ENCODE results near the gene EVC.

The EVC gene

GRCh38 chr4:5691491-5692132, 19.4 kb upstream of the EVC start:
- no peaks in the 10 kb centered on the region for H3K9me3 ChIP-seq (ENCODE audit: control insufficient read depth, low read length)
- H3K27ac ChIP-seq (ENCODE audit: insufficient read depth, low read length, poor library complexity, severe bottlenecking) = no peak overlapping the region
- no peak overlapping the region for H3K4me3 ChIP-seq (ENCODE audit: insufficient read depth, low read depth, low read length, poor library complexity, severe bottlenecking)
- H3K4me1 ChIP-seq (ENCODE audit: control insufficient read depth, insufficient read depth, low read length, poor library complexity, severe bottlenecking) = no peaks in the 10 kb centered on the region
- no peaks in the 10 kb centered on the region for H3K27me3 ChIP-seq (replicated peaks; ENCODE audit: control insufficient read depth, insufficient read depth, low read length, poor library complexity, severe bottlenecking)
- H3K36me3 ChIP-seq (ENCODE audit: control insufficient read depth, insufficient read depth, low read length) = no peaks in the 10 kb centered on the region
- no peak for DNase-seq

- H3K36me3 ChIP-seq (ENCODE audit: control insufficient read depth, insufficient read depth, low read length) = no peaks in the 10 kb centered on the region
- no peak overlapping the region for H3K27ac ChIP-seq (ENCODE audit: insufficient read depth, low read length, poor library complexity, severe bottlenecking)
- DNase-seq = no peak
- H3K27me3 ChIP-seq (replicated peaks; ENCODE audit: control insufficient read depth, insufficient read depth, low read length, poor library complexity, severe bottlenecking) = no peaks in the 10 kb centered on the region
- no peaks in the 10 kb centered on the region for H3K9me3 ChIP-seq (ENCODE audit: control insufficient read depth, low read length)
- no peaks in the 10 kb centered on the region for H3K4me1 ChIP-seq (ENCODE audit: control insufficient read depth, insufficient read depth, low read length, poor library complexity, severe bottlenecking)
- no peak overlapping the region for H3K4me3 ChIP-seq (ENCODE audit: insufficient read depth, low read depth, low read length, poor library complexity, severe bottlenecking)
These were observed 17.1 kb upstream of the EVC start for GRCh38 chr4:5693871-5694270.

GRCh38 chr4:5696341-5696740, 14.7 kb upstream of the EVC start:
- no peaks in the 10 kb centered on the region for H3K4me1 ChIP-seq (ENCODE audit: control insufficient read depth, insufficient read depth, low read length, poor library complexity, severe bottlenecking)

GRCh38 chr4:5700459-5700858, 10.5 kb upstream of the EVC start:
- no peaks in the 10 kb centered on the region for H3K4me1 ChIP-seq (ENCODE audit: control insufficient read depth, insufficient read depth, low read length, poor library complexity, severe bottlenecking)
- no peak for DNase-seq
- H3K36me3 ChIP-seq (ENCODE audit: control insufficient read depth, insufficient read depth, low read length) = no peaks in the 10 kb centered on the region
- no peaks in the 10 kb centered on the region for H3K27me3 ChIP-seq (replicated peaks; ENCODE audit: control insufficient read depth, insufficient read depth, low read length, poor library complexity, severe bottlenecking)
- no peak overlapping the region for H3K4me3 ChIP-seq (ENCODE audit: insufficient read depth, low read depth, low read length, poor library complexity, severe bottlenecking)
- H3K9me3 ChIP-seq (ENCODE audit: control insufficient read depth, low read length) = no peaks in the 10 kb centered on the region
- H3K27ac ChIP-seq (ENCODE audit: insufficient read depth, low read length, poor library complexity, severe bottlenecking) = no peak overlapping the region

More at GRCh38 chr4:5696341-5696740, 14.7 kb upstream of the EVC start:
- Histone ChIP-seq H3K27ac (ENCODE audit: insufficient read depth, low read length, poor library complexity, severe bottlenecking) (no peak overlapping the region), H3K9me3 (ENCODE audit: control insufficient read depth, low read length) (no peaks in the 10 kb centered on the region), H3K36me3 (ENCODE audit: control insufficient read depth, insufficient read depth, low read length) (no peaks in the 10 kb centered on the region), H3K27me3 (replicated peaks; ENCODE audit: control insufficient read depth, insufficient read depth, low read length, poor library complexity, severe bottlenecking) (no peaks in the 10 kb centered on the region), H3K4me3 (ENCODE audit: insufficient read depth, low read depth, low read length, poor library complexity, severe bottlenecking) (no peak overlapping the region)
- no peak for DNase-seq

GRCh38 chr4:5701971-5702370, 9.0 kb upstream of the EVC start:
- no peaks in the 10 kb centered on the region for H3K9me3 ChIP-seq (ENCODE audit: control insufficient read depth, low read length)
- H3K27ac ChIP-seq (ENCODE audit: insufficient read depth, low read length, poor library complexity, severe bottlenecking) = no peak overlapping the region
- no peak overlapping the region for H3K4me3 ChIP-seq (ENCODE audit: insufficient read depth, low read depth, low read length, poor library complexity, severe bottlenecking)
- no peaks in the 10 kb centered on the region for H3K27me3 ChIP-seq (replicated peaks; ENCODE audit: control insufficient read depth, insufficient read depth, low read length, poor library complexity, severe bottlenecking)
- H3K4me1 ChIP-seq (ENCODE audit: control insufficient read depth, insufficient read depth, low read length, poor library complexity, severe bottlenecking) = no peaks in the 10 kb centered on the region
- no peaks in the 10 kb centered on the region for H3K36me3 ChIP-seq (ENCODE audit: control insufficient read depth, insufficient read depth, low read length)
- no peak for DNase-seq

GRCh38 chr4:5703831-5704230, 7.2 kb upstream of the EVC start:
- no peak overlapping the region for H3K27ac ChIP-seq (ENCODE audit: insufficient read depth, low read length, poor library complexity, severe bottlenecking)
- no peaks in the 10 kb centered on the region for H3K9me3 ChIP-seq (ENCODE audit: control insufficient read depth, low read length)
- peaks cover 6% of the 10 kb centered on the region for H3K27me3 ChIP-seq (replicated peaks; ENCODE audit: control insufficient read depth, insufficient read depth, low read length, poor library complexity, severe bottlenecking)
- H3K36me3 ChIP-seq (ENCODE audit: control insufficient read depth, insufficient read depth, low read length) = no peaks in the 10 kb centered on the region
- DNase-seq = no peak
- no peak overlapping the region for H3K4me3 ChIP-seq (ENCODE audit: insufficient read depth, low read depth, low read length, poor library complexity, severe bottlenecking)
- H3K4me1 ChIP-seq (ENCODE audit: control insufficient read depth, insufficient read depth, low read length, poor library complexity, severe bottlenecking) = no peaks in the 10 kb centered on the region

- no peak overlapping the region for H3K27ac ChIP-seq (ENCODE audit: insufficient read depth, low read length, poor library complexity, severe bottlenecking)
- H3K27me3 ChIP-seq (replicated peaks; ENCODE audit: control insufficient read depth, insufficient read depth, low read length, poor library complexity, severe bottlenecking) = peaks cover 6% of the 10 kb centered on the region
These were observed 6.7 kb upstream of the EVC start for GRCh38 chr4:5704276-5704675.

GRCh38 chr4:5705647-5706320, 5.2 kb upstream of the EVC start:
- Histone ChIP-seq H3K4me1 (ENCODE audit: control insufficient read depth, insufficient read depth, low read length, poor library complexity, severe bottlenecking) (no peaks in the 10 kb centered on the region), H3K36me3 (ENCODE audit: control insufficient read depth, insufficient read depth, low read length) (no peaks in the 10 kb centered on the region), H3K27me3 (replicated peaks; ENCODE audit: control insufficient read depth, insufficient read depth, low read length, poor library complexity, severe bottlenecking) (peaks cover 12% of the 10 kb centered on the region), H3K27ac (ENCODE audit: insufficient read depth, low read length, poor library complexity, severe bottlenecking) (no peak overlapping the region), H3K4me3 (ENCODE audit: insufficient read depth, low read depth, low read length, poor library complexity, severe bottlenecking) (no peak overlapping the region), H3K9me3 (ENCODE audit: control insufficient read depth, low read length) (no peaks in the 10 kb centered on the region)
- DNase-seq = no peak

More at GRCh38 chr4:5704276-5704675, 6.7 kb upstream of the EVC start:
- H3K36me3 ChIP-seq (ENCODE audit: control insufficient read depth, insufficient read depth, low read length) = no peaks in the 10 kb centered on the region
- no peaks in the 10 kb centered on the region for H3K9me3 ChIP-seq (ENCODE audit: control insufficient read depth, low read length)
- H3K4me3 ChIP-seq (ENCODE audit: insufficient read depth, low read depth, low read length, poor library complexity, severe bottlenecking) = no peak overlapping the region
- no peaks in the 10 kb centered on the region for H3K4me1 ChIP-seq (ENCODE audit: control insufficient read depth, insufficient read depth, low read length, poor library complexity, severe bottlenecking)
- no peak for DNase-seq

- H3K36me3 ChIP-seq (ENCODE audit: control insufficient read depth, insufficient read depth, low read length) = no peaks in the 10 kb centered on the region
- DNase-seq = no peak
- no peak overlapping the region for H3K27ac ChIP-seq (ENCODE audit: insufficient read depth, low read length, poor library complexity, severe bottlenecking)
- H3K4me1 ChIP-seq (ENCODE audit: control insufficient read depth, insufficient read depth, low read length, poor library complexity, severe bottlenecking) = no peaks in the 10 kb centered on the region
- H3K4me3 ChIP-seq (ENCODE audit: insufficient read depth, low read depth, low read length, poor library complexity, severe bottlenecking) = no peak overlapping the region
- H3K9me3 ChIP-seq (ENCODE audit: control insufficient read depth, low read length) = no peaks in the 10 kb centered on the region
- peaks cover 12% of the 10 kb centered on the region for H3K27me3 ChIP-seq (replicated peaks; ENCODE audit: control insufficient read depth, insufficient read depth, low read length, poor library complexity, severe bottlenecking)
These were observed 4.3 kb upstream of the EVC start for GRCh38 chr4:5706486-5707290.

GRCh38 chr4:5707366-5707765, 3.6 kb upstream of the EVC start:
- DNase-seq = no peak
- Histone ChIP-seq H3K9me3 (ENCODE audit: control insufficient read depth, low read length) (no peaks in the 10 kb centered on the region), H3K4me3 (ENCODE audit: insufficient read depth, low read depth, low read length, poor library complexity, severe bottlenecking) (no peak overlapping the region), H3K36me3 (ENCODE audit: control insufficient read depth, insufficient read depth, low read length) (no peaks in the 10 kb centered on the region), H3K27me3 (replicated peaks; ENCODE audit: control insufficient read depth, insufficient read depth, low read length, poor library complexity, severe bottlenecking) (peaks cover 12% of the 10 kb centered on the region), H3K27ac (ENCODE audit: insufficient read depth, low read length, poor library complexity, severe bottlenecking) (no peak overlapping the region), H3K4me1 (ENCODE audit: control insufficient read depth, insufficient read depth, low read length, poor library complexity, severe bottlenecking) (no peaks in the 10 kb centered on the region)

All from effector memory CD4-positive, alpha-beta T cell (primary cell).